Spleen (tissue), 11 donors: Measurements from ENCODE around the gene RAB11FIP4. TPM values are rescaled to one million over a fixed set of nuclear protein-coding genes. Genes with fewer than 3 reads are reported as not detected.

Source experiments
- DNase-seq: peaks from one replicate; pipeline ENCODE4 v3.0.0-alpha.2; 2020
- H3K27ac ChIP-seq, 8 donors: fragments of 200-600 bp; sonication (generic) in 7 of 8; 1 replicate in 4 of 8; 2 replicates in 4 of 8; pipeline versions ENCODE4 v1.5.0 to v1.8.0; 2016 to 2021; ENCODE audit warnings: inconsistent platforms in 4 of 8, mild to moderate bottlenecking in 4 of 8, moderate library complexity in 1 of 8
- H3K27me3 ChIP-seq, 7 donors: fragments of 200-600 bp; sonication (generic) in 6 of 7; replicated peaks in 1 of 7; 1 replicate in 4 of 7; 2 replicates in 3 of 7; pipeline versions ENCODE4 v1.5.0 to v1.8.0; 2016 to 2021; ENCODE audit warnings: inconsistent platforms in 3 of 7, mild to moderate bottlenecking in 1 of 7
- H3K36me3 ChIP-seq, 6 donors: fragments of 200-600 bp; sonication (generic) in 5 of 6; 1 replicate in 4 of 6; 2 replicates in 2 of 6; pipeline versions ENCODE4 v1.5.0 to v1.8.0; 2016 to 2021; ENCODE audit warnings: inconsistent platforms in 2 of 6
- H3K4me1 ChIP-seq, 6 donors: fragments of 200-600 bp; sonication (generic) in 5 of 6; 1 replicate in 3 of 6; 2 replicates in 3 of 6; pipeline versions ENCODE4 v1.5.0 to v1.8.0; 2016 to 2021; ENCODE audit warnings: inconsistent platforms in 3 of 6
- H3K4me3 ChIP-seq, 8 donors: fragments of 200-600 bp; sonication (generic) in 7 of 8; 1 replicate in 4 of 8; 2 replicates in 4 of 8; pipeline versions ENCODE4 v1.5.0 to v1.8.0; 2016 to 2021; ENCODE audit warnings: inconsistent platforms in 4 of 8, mild to moderate bottlenecking in 4 of 8, moderate library complexity in 2 of 8
- H3K9me3 ChIP-seq, 8 donors: fragments of 200-600 bp; sonication (generic) in 7 of 8; 1 replicate in 4 of 8; 2 replicates in 4 of 8; pipeline versions ENCODE4 v1.5.0 to v1.8.0; 2016 to 2021; ENCODE audit warnings: inconsistent platforms in 4 of 8
- POLR2A ChIP-seq, 3 donors: fragments of 450-650 bp; IDR thresholded peaks; one replicate each; pipeline ENCODE4 v1.5.1; 2017; ENCODE audit warnings: antibody characterized with exemption in 3 of 3, mild to moderate bottlenecking in 1 of 3
- POLR2AphosphoS5 ChIP-seq, 3 donors: sonication (generic); formaldehyde crosslinking; IDR thresholded peaks; one replicate each; pipeline ENCODE4 v1.5.1; 2017; ENCODE audit warnings: antibody characterized with exemption in 3 of 3
- WGBS, 5 donors: extraction: QIAGEN DNeasy Blood & Tissue Kit in 3 of 5; methylation state at CpG; one replicate each; pipeline versions ENCODE4 v1.1.5 to v1.1.7; 2013 to 2018; 5-methylcytosine and 5-hydroxymethylcytosine counted together
- intact Hi-C: fragments of 100-400 bp; cut with DNase I; formaldehyde crosslinking; loops from one replicate; pipeline ENCODE4 v1.15.0; 2023; ENCODE audit warnings: low total_unique reads
- polyA plus RNA-seq, 3 donors: library from polyadenylated mRNA; stranded (reverse); fragments of 200-250 nt; gene quantifications; one replicate each; pipeline ENCODE4 v1.2.1, GENCODE V29; 2013
- total RNA-seq, 7 donors: library from RNA; depleted of rRNA in 3 of 7; stranded (reverse); fragments of >200 nt in 3 of 7; fragmentation: NEBNext Ultra II Directional in 4 of 7; extraction: Animal tissue kit (Norgen Biotek cat#: 25700) in 4 of 7; gene quantifications; one replicate each; pipeline versions ENCODE4 v1.1.0 to v1.2.1, GENCODE V29; 2016 to 2021
- TF ChIP-seq, protein P1 (sequence below), 11 experiments: fragments of 200-600 bp in 7 of 11; fragments of 450-650 bp in 4 of 11; sonication (generic) in 4 of 11; IDR thresholded peaks in 8 of 11; conservative IDR thresholded peaks in 3 of 11; 1 replicate in 7 of 11; 2 replicates in 4 of 11; pipeline versions ENCODE4 v1.4.0 to v1.8.0; 2016 to 2021; ENCODE audit warnings: antibody characterized with exemption in 11 of 11, inconsistent platforms in 4 of 11, mild to moderate bottlenecking in 1 of 11
- donor health status: healthy with polysubstance abuse.
- donor health status: DM: no; HTN: no; CAD: no; lungs with moderate emphysema.
- donor health status: DM: no; HTN: no; CAD: no.
- donor health status: Bipolar disorder and iron deficiency.
- donor health status: healthy.
- donor health status: DM: no; HTN: no; CAD: no.
- donor health status: DM: yes; HTN: yes; CAD: no.

The RAB11FIP4 gene
- total and polyA plus RNA-seq, 10 donors = 5.5 to 25.2 (median 20.9) TPM

DNA sequence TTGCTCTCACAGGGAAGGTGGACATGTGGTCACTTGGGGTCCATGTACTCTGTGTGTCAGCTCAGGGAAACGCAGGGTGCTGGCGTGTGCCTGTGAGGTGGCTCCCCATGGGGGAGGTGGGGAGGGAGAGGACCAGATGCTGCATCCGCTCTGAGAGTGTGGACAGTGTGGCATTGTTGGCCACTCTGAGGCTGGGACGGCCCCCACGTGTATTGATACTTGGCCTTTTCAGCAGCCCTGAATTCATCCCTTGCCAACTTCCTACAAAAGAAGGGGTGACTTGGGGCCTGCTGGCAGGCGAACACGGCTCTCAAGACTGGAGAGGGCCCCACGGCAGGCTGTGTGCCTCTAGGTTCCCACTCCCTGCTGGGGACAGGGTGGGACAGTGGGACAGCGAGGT, 120.1 kb downstream of the RAB11FIP4 start:
- H3K4me1 ChIP-seq = peaks cover 28 to 72% (median 46%) of the 10 kb centered on the region in 6 donors

DNA sequence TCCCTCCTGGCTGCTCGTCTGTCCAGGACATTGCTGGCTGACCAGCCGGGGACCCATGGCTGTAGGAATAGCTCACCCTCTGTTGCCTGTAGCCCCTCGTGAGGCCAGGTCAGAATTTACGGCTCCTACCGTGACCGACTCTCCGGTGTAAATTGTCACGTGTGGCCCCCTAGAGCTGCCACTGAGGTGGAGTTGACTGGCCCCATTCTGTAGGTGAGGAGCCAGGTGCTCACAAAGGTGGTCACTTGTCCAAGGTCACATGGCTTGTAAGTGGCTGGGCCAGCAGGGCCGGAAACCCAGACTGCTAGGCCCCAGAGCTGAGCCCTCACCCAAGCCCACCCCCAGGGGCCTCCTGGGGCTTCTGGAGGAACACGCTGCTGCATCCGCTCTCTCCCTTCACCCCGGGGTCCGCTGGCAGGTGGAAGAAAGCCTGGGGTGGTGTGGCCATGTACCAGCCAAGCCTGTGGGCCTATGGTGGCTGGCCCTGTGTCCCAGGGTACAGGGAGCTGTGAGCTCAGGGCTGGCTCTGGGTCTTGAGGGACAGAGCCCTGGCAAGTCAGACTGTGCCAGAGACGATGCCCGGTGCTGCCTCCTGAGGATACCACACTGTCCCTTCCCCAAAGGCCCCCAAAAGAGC, 120.7 kb downstream of the RAB11FIP4 start:
- 91 to 94% (median 91%) methylated on average over 7 to 15 of the region's 15 CpGs for WGBS, 5 donors
- Histone ChIP-seq H3K27ac (peak overlapping the region in 2 of 8 donors; percentile 2 to 95), H3K9me3 (no peaks in the 10 kb centered on the region), H3K4me3 (no peak overlapping the region), H3K4me1 (peaks cover 28 to 69% (median 44%) of the 10 kb centered on the region in 6 donors), H3K27me3 (no peaks in the 10 kb centered on the region), H3K36me3 (peaks cover 0 to 4% (median 0%) of the 10 kb centered on the region in 6 donors)
- intact Hi-C loops = no loop called here
- DNase-seq = peak; percentile 71
- TF ChIP-seq POLR2A (IDR thresholded peaks at IDR 0.05) (no peak), POLR2AphosphoS5 (IDR thresholded peaks at IDR 0.05) (no peak)
- TF ChIP-seq, protein P1, sequence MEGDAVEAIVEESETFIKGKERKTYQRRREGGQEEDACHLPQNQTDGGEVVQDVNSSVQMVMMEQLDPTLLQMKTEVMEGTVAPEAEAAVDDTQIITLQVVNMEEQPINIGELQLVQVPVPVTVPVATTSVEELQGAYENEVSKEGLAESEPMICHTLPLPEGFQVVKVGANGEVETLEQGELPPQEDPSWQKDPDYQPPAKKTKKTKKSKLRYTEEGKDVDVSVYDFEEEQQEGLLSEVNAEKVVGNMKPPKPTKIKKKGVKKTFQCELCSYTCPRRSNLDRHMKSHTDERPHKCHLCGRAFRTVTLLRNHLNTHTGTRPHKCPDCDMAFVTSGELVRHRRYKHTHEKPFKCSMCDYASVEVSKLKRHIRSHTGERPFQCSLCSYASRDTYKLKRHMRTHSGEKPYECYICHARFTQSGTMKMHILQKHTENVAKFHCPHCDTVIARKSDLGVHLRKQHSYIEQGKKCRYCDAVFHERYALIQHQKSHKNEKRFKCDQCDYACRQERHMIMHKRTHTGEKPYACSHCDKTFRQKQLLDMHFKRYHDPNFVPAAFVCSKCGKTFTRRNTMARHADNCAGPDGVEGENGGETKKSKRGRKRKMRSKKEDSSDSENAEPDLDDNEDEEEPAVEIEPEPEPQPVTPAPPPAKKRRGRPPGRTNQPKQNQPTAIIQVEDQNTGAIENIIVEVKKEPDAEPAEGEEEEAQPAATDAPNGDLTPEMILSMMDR (IDR thresholded peaks at IDR 0.05 in 8 of 11, conservative IDR thresholded peaks at IDR 0.05 in 3 of 11) = no peak

More for the DNA sequence above, 120.1 kb downstream of the RAB11FIP4 start:
- no peak for DNase-seq
- Histone ChIP-seq H3K27me3 (no peaks in the 10 kb centered on the region), H3K27ac (peak overlapping the region in 5 of 8 donors; percentile 2 to 95 (median 88)), H3K36me3 (peaks cover 0 to 4% (median 0%) of the 10 kb centered on the region in 6 donors), H3K9me3 (no peaks in the 10 kb centered on the region), H3K4me3 (no peak overlapping the region)
- 78 to 93% (median 87%) methylated on average over 9 of the region's 9 CpGs for WGBS, 5 donors
- intact Hi-C loops = no loop called here
- no peak for TF ChIP-seq POLR2AphosphoS5 (IDR thresholded peaks at IDR 0.05)
- no peak for TF ChIP-seq POLR2A (IDR thresholded peaks at IDR 0.05)
- TF ChIP-seq, protein P1 (IDR thresholded peaks at IDR 0.05 in 8 of 11, conservative IDR thresholded peaks at IDR 0.05 in 3 of 11) = no peak

DNA sequence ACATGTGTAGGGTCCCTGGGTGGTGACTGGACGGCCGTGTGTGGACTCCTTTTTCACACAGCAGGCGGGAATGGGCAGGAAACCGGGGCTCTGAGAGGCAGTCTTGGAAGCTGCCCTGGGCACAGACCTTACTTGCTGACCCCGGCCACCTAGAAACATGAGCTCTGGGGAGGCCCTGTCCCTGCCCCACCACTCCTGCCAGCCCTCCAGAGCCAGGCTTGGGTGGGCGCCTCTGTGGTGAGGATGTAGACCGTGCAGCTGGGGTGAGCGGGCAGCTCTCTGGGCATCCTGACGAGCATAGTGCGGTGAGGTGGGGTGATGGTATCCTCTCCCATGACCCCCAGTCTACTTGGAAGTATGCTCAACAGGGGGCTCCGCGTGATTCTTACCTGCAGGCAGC, 121.3 kb downstream of the RAB11FIP4 start:
- WGBS, 5 donors = 94 to 98% (median 95%) methylated on average over 7 to 12 of the region's 12 CpGs
- Histone ChIP-seq H3K36me3 (peaks cover 0 to 7% (median 0%) of the 10 kb centered on the region in 6 donors), H3K4me3 (no peak overlapping the region), H3K27ac (peak overlapping the region in 1 of 8 donors; percentile 95), H3K9me3 (no peaks in the 10 kb centered on the region), H3K27me3 (no peaks in the 10 kb centered on the region), H3K4me1 (peaks cover 28 to 69% (median 39%) of the 10 kb centered on the region in 6 donors)
- DNase-seq = peak; percentile 56
- TF ChIP-seq POLR2AphosphoS5 (IDR thresholded peaks at IDR 0.05) (no peak), POLR2A (IDR thresholded peaks at IDR 0.05) (no peak)
- TF ChIP-seq, protein P1 (IDR thresholded peaks at IDR 0.05 in 8 of 11, conservative IDR thresholded peaks at IDR 0.05 in 3 of 11) = no peak
- intact Hi-C loops = no loop called here

DNA sequence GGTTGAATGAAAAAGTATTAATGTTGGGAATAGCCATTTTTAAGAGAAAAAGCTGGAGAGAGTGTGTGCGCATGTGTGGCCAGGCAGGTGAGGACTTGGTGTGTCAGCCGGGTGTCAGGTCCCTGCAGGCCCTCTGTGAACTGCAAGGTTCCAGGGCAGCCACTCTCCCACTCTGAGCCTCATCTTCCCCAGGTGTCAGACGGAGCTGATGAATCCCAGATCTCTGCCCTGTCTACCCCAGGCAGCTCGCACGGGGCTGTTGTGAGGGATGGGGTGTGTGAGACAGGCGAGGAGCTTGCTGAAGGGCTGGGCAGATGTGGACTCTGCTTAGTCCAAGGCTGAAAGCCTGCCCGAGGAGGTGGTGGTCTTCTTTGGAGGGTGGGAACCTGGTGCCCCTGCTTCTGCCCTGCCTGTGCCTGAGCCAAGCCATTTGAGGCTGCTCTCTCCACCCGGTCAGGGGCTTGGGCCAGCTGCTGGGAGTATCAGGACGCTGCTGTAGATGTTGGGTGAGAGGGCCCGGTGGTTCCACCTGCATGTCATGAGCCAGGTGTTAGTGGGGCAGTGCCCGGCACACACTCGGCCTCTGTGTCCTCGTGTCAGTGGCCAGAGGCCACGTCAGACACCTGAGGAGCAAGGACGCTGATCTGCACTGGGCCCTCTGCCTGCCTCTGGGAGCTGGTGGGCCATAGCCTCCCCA, 122.4 kb downstream of the RAB11FIP4 start:
- TF ChIP-seq POLR2AphosphoS5 (IDR thresholded peaks at IDR 0.05) (no peak), POLR2A (IDR thresholded peaks at IDR 0.05) (no peak)
- TF ChIP-seq, protein P1 (IDR thresholded peaks at IDR 0.05 in 8 of 11, conservative IDR thresholded peaks at IDR 0.05 in 3 of 11) = no peak
- intact Hi-C loops = no loop called here
- peaks cover 0 to 18% (median 0%) of the 10 kb centered on the region in 6 donors for H3K36me3 ChIP-seq
- no peak overlapping the region for H3K4me3 ChIP-seq
- peak overlapping the region in 1 of 8 donors; percentile 21 for H3K27ac ChIP-seq
- H3K27me3 ChIP-seq = no peaks in the 10 kb centered on the region
- H3K4me1 ChIP-seq = peaks cover 21 to 58% (median 30%) of the 10 kb centered on the region in 6 donors
- WGBS, 5 donors = 86 to 91% (median 88%) methylated on average over 6 to 15 of the region's 15 CpGs
- H3K9me3 ChIP-seq = no peaks in the 10 kb centered on the region
- peak; percentile 54 for DNase-seq
